ENCODE data around the gene MTA1. TPM values are rescaled to one million over a fixed set of nuclear protein-coding genes. Genes with fewer than 3 reads are reported as not detected.

The MTA1 gene
- total and polyA plus RNA-seq, 10 of the 15 experiments (the other 5 are each of a cell fraction or from before 2014, with no cell fraction given), result 0.14 to 162 (median 30.6) TPM

DNA sequence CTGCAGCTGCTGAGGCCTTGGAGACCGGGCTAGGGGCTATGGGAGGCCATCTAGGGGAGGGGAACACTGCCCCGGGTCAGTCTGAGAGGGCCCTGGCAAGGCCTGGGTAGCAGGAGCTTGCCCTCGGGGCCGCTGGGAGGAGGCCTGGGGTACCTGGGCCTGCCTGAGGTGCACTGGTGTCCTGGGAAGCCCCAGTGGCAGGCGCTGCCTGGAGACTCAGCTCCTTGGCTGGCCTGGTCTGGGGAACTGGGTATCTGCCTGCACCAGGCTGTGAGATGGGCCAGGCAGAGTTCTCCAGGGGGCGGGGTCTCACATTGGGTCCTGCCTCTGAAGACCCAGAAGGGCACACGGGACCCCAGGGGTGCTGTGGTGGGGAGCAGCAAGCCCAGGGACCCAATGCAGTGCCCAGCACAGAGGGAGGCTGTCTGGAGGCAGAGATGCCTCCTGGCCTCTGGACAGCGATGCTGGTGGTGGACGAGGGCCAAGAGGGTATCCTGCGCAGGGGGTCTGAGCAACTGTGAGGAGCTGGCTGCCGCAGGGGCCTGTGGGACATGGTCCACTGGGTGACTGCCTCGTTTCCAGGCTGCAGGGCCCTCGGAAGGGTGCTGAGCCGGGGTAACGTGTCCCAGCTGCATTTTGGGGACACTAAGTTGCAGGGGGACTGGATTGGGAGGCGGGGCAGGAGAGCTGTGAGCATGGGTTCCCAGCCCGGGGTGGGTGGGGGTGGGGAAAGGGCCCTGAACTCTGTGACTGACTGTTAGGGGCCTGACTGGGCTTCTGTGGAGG lies 7.4 kb upstream of the MTA1 start:
- H3K9me3 ChIP-seq (replicated peaks; ENCODE audit: control insufficient read depth, insufficient read depth, low read length), result no peaks in the 10 kb centered on the region
- intact Hi-C loops (cut with micrococcal nuclease; ENCODE audit: unreplicated experiment) (no loop called here), in situ Hi-C loops (cut with MboI) (no loop called here)
- WGBS (ENCODE audit: insufficient coverage, insufficient replicate concordance, low lambda C conversion rate, missing lambda C conversion rate), result 56% methylated on average over 17 of the region's 17 CpGs
- H3K27ac ChIP-seq (ENCODE audit: control insufficient read depth, insufficient read depth), result no peak overlapping the region
- DNase-seq (ENCODE audit: low read depth, low spot score) (no peak), FAIRE-seq (no peak), ATAC-seq (no peak)
- peaks cover 7 to 10% of the 10 kb centered on the region in 2 experiments; a peak in 3 of 4 replicates for H3K27me3 ChIP-seq (replicated peaks in 1 of 2; ENCODE audit: control insufficient read depth in 2 of 2, insufficient read depth in 2 of 2, low read length in 1 of 2)
- CTCF ChIA-PET, result no interaction called here
- RAD21 ChIA-PET (ENCODE audit: unreplicated experiment), result no interaction called here
- H3K4me1 ChIP-seq (ENCODE audit: control insufficient read depth, insufficient read depth, low read length), result no peaks in the 10 kb centered on the region
- H3K4me3 ChIP-seq, result no peak overlapping the region
- SMC1A ChIA-PET (ENCODE audit: uncharacterized antibody, unreplicated experiment), result interaction anchor here (1.8 kb wide), 1 partner anchor 9 kb away, joined by 5 read pairs; no protein-coding TSS in a partner anchor
- no peaks in the 10 kb centered on the region for H3K79me2 ChIP-seq (ENCODE audit: control insufficient read depth, insufficient read depth, low read length)
- no peaks in the 10 kb centered on the region for H4K20me1 ChIP-seq (ENCODE audit: control insufficient read depth, insufficient read depth)
- POLR2A ChIA-PET, result interaction anchor here (0.6 kb wide), 2 partner anchors 152 to 311 kb away, joined by 3 read pairs; no protein-coding TSS in a partner anchor
- H3K36me3 ChIP-seq (ENCODE audit: control insufficient read depth in 2 of 2, insufficient read depth in 2 of 2, low read length in 1 of 2), result no peaks in the 10 kb centered on the region
- no peak overlapping the region for H3K4me2 ChIP-seq (ENCODE audit: control insufficient read depth, insufficient read depth)
- BruUV-seq (replicated peaks), result no TSS peak
- H2AFZ ChIP-seq (ENCODE audit: control insufficient read depth, low read depth, low read length), result no peak overlapping the region
- H3K9ac ChIP-seq (ENCODE audit: control insufficient read depth, insufficient read depth, low read length), result no peak overlapping the region
- TF ChIP-seq ZNF207 (IDR thresholded peaks at IDR 0.05; ENCODE audit: borderline replicate concordance) (no peak), NR2C1 (IDR thresholded peaks at IDR 0.05) (no peak), HDAC6 (IDR thresholded peaks at IDR 0.05; ENCODE audit: unreplicated experiment) (no peak), TCF12 (IDR thresholded peaks at IDR 0.05; ENCODE audit: low read depth, low read length) (no peak), SREBF2 (IDR thresholded peaks at IDR 0.05; ENCODE audit: low read length) (no peak), NFYA (IDR thresholded peaks at IDR 0.05; ENCODE audit: borderline replicate concordance, low read depth, low read length) (no peak), ZNF687 (IDR thresholded peaks at IDR 0.05) (no peak), TCF3 (IDR thresholded peaks at IDR 0.05; ENCODE audit: borderline replicate concordance, insufficient read depth, low read depth, low read length) (no peak), MEF2A (IDR thresholded peaks at IDR 0.05; ENCODE audit: insufficient read depth, low read depth, low read length) (no peak), PAX5 (IDR thresholded peaks at IDR 0.05; ENCODE audit: borderline replicate concordance, low read depth, low read length) (no peak)
- TF ChIP-seq, protein P1, sequence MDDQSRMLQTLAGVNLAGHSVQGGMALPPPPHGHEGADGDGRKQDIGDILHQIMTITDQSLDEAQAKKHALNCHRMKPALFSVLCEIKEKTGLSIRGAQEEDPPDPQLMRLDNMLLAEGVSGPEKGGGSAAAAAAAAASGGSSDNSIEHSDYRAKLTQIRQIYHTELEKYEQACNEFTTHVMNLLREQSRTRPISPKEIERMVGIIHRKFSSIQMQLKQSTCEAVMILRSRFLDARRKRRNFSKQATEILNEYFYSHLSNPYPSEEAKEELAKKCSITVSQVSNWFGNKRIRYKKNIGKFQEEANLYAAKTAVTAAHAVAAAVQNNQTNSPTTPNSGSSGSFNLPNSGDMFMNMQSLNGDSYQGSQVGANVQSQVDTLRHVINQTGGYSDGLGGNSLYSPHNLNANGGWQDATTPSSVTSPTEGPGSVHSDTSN (IDR thresholded peaks at IDR 0.05; ENCODE audit: insufficient replicate concordance, low read depth, low read length), result no peak
- TF ChIP-seq, protein P2, sequence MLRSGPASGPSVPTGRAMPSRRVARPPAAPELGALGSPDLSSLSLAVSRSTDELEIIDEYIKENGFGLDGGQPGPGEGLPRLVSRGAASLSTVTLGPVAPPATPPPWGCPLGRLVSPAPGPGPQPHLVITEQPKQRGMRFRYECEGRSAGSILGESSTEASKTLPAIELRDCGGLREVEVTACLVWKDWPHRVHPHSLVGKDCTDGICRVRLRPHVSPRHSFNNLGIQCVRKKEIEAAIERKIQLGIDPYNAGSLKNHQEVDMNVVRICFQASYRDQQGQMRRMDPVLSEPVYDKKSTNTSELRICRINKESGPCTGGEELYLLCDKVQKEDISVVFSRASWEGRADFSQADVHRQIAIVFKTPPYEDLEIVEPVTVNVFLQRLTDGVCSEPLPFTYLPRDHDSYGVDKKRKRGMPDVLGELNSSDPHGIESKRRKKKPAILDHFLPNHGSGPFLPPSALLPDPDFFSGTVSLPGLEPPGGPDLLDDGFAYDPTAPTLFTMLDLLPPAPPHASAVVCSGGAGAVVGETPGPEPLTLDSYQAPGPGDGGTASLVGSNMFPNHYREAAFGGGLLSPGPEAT (IDR thresholded peaks at IDR 0.05; ENCODE audit: low read depth), result no peak
